Neural progenitor cell (in vitro differentiated cells): ENCODE measurements around the gene TXNDC15. TPM values are rescaled to one million over a fixed set of nuclear protein-coding genes. Genes with fewer than 3 reads are reported as not detected.

ENCODE experiments used
- DNase-seq: peaks from one replicate; pipeline ENCODE4 v3.0.0-alpha.2; 2016; ENCODE audit warnings: low spot score
- H2AFZ ChIP-seq: fragments of 200-600 bp; sonication (generic); replicated peaks from 2 replicates; pipeline ENCODE4 v1.6.1; 2016; ENCODE audit warnings: antibody characterized with exemption
- H3F3A ChIP-seq: fragments of 200-600 bp; sonication (generic); 2 replicates; pipeline ENCODE4 v1.6.1; 2016; ENCODE audit warnings: antibody characterized with exemption, low read depth
- H3K27ac ChIP-seq: fragments of 200-600 bp; sonication (generic); 2 replicates; pipeline ENCODE4 v1.5.1; 2016; ENCODE audit warnings: mild to moderate bottlenecking
- H3K27me3 ChIP-seq: fragments of 200-600 bp; sonication (generic); 2 replicates; pipeline ENCODE4 v1.6.1; 2016; ENCODE audit warnings: mild to moderate bottlenecking, moderate library complexity
- H3K36me3 ChIP-seq: fragments of 200-600 bp; sonication (generic); 2 replicates; pipeline ENCODE4 v1.5.1; 2016
- H3K4me1 ChIP-seq: fragments of 200-600 bp; sonication (generic); 2 replicates; pipeline ENCODE4 v1.6.1; 2016; ENCODE audit warnings: mixed run types
- H3K4me2 ChIP-seq: fragments of 200-600 bp; sonication (generic); 2 replicates; pipeline ENCODE4 v1.6.1; 2016
- H3K4me3 ChIP-seq: fragments of 200-600 bp; sonication (generic); 2 replicates; pipeline ENCODE4 v1.5.1; 2016
- H3K79me2 ChIP-seq: fragments of 200-600 bp; sonication (generic); 2 replicates; pipeline ENCODE4 v1.6.1; 2016; ENCODE audit warnings: low read depth
- H3K9ac ChIP-seq: fragments of 200-600 bp; sonication (generic); 2 replicates; pipeline ENCODE4 v1.6.1; 2016
- H3K9me3 ChIP-seq: fragments of 200-600 bp; sonication (generic); 2 replicates; pipeline ENCODE4 v1.5.1; 2016; ENCODE audit warnings: low read depth
- H4K20me1 ChIP-seq: fragments of 200-600 bp; sonication (generic); 2 replicates; pipeline ENCODE4 v1.6.1; 2016; ENCODE audit warnings: low read depth
- H3K27ac Mint-ChIP-seq: 3 replicates; pipeline ENCODE4 v1.8.0; 2021; ENCODE audit warnings: mixed read lengths
- H3K27me3 Mint-ChIP-seq: 2 replicates; pipeline ENCODE4 v1.8.0; 2022; ENCODE audit warnings: low read depth, mild to moderate bottlenecking, inconsistent platforms, moderate library complexity, mixed read lengths; ENCODE audit not compliant: insufficient read depth
- H3K36me3 Mint-ChIP-seq: 3 replicates; pipeline ENCODE4 v1.8.0; 2021; ENCODE audit warnings: mixed read lengths
- H3K4me1 Mint-ChIP-seq: 3 replicates; pipeline ENCODE4 v1.8.0; 2021; ENCODE audit warnings: mixed read lengths
- H3K4me3 Mint-ChIP-seq: 3 replicates; pipeline ENCODE4 v1.8.0; 2021; ENCODE audit warnings: mild to moderate bottlenecking, moderate library complexity, mixed read lengths
- H3K9me3 Mint-ChIP-seq: 3 replicates; pipeline ENCODE4 v1.8.0; 2020; ENCODE audit warnings: mixed read lengths
- CTCF ChIP-seq: fragments of 200-600 bp; sonication (generic); IDR thresholded peaks from 2 replicates; pipeline ENCODE4 v1.5.1; 2017; ENCODE audit warnings: antibody characterized with exemption, mild to moderate bottlenecking
- EZH2 ChIP-seq: fragments of 200-600 bp; sonication (generic); IDR thresholded peaks from 2 replicates; pipeline ENCODE4 v1.6.1; 2017; ENCODE audit warnings: antibody characterized with exemption, mild to moderate bottlenecking, moderate library complexity
- EZH2phosphoT487 ChIP-seq: fragments of 200-600 bp; sonication (generic); IDR thresholded peaks from 2 replicates; pipeline ENCODE4 v1.6.1; 2017; ENCODE audit warnings: antibody characterized with exemption
- total RNA-seq: library from RNA; depleted of rRNA; stranded (reverse); fragments of >200 nt; gene quantifications from 2 replicates; pipeline ENCODE4 v1.2.3, GENCODE V29; 2015; ENCODE audit warnings: low replicate concordance

The TXNDC15 gene
- total RNA-seq, 1 donor from 2014 or later: 36.6 TPM

- TF ChIP-seq EZH2 (no peak), CTCF (no peak), EZH2phosphoT487 (no peak)
- DNase-seq: no peak
- H3K27ac Mint-ChIP-seq: no peak overlapping the region
- H3K9ac ChIP-seq: no peak overlapping the region
- H3K9me3 Mint-ChIP-seq: peaks cover 8% of the 10 kb centered on the region
- H3F3A ChIP-seq: no peaks in the 10 kb centered on the region
- H3K4me1 Mint-ChIP-seq: no peaks in the 10 kb centered on the region
- no peaks in the 10 kb centered on the region for H3K27me3 Mint-ChIP-seq
- no peaks in the 10 kb centered on the region for H3K36me3 ChIP-seq
- no peak overlapping the region for H3K4me3 ChIP-seq
- no peaks in the 10 kb centered on the region for H3K27me3 ChIP-seq
- H3K36me3 Mint-ChIP-seq: peaks cover 39% of the 10 kb centered on the region
- no peak overlapping the region for H3K4me3 Mint-ChIP-seq
- H4K20me1 ChIP-seq: peaks cover 8% of the 10 kb centered on the region
- no peak overlapping the region for H3K27ac ChIP-seq
- peaks cover 10% of the 10 kb centered on the region for H3K4me1 ChIP-seq
- H3K79me2 ChIP-seq: peaks cover 4% of the 10 kb centered on the region
- H3K9me3 ChIP-seq: no peaks in the 10 kb centered on the region
- H3K4me2 ChIP-seq: no peak overlapping the region
- no peak overlapping the region for H2AFZ ChIP-seq
Observed at GRCh38 chr5:134889335-134889734, 15.2 kb downstream of the TXNDC15 start.

GRCh38 chr5:134891473-134891872, 17.3 kb downstream of the TXNDC15 start:
- H3K36me3 ChIP-seq: no peaks in the 10 kb centered on the region
- DNase-seq: no peak
- no peak overlapping the region for H3K4me2 ChIP-seq
- no peak overlapping the region for H3K9ac ChIP-seq
- Mint-ChIP-seq H3K36me3 (peaks cover 42% of the 10 kb centered on the region), H3K4me3 (no peak overlapping the region), H3K27me3 (no peaks in the 10 kb centered on the region), H3K27ac (no peak overlapping the region), H3K4me1 (no peaks in the 10 kb centered on the region), H3K9me3 (peaks cover 8% of the 10 kb centered on the region)
- peaks cover 10% of the 10 kb centered on the region for H3K4me1 ChIP-seq
- TF ChIP-seq CTCF (no peak), EZH2phosphoT487 (no peak), EZH2 (no peak)
- H3K79me2 ChIP-seq: no peaks in the 10 kb centered on the region
- H3K9me3 ChIP-seq: no peaks in the 10 kb centered on the region
- H3F3A ChIP-seq: no peaks in the 10 kb centered on the region
- no peak overlapping the region for H3K27ac ChIP-seq
- H4K20me1 ChIP-seq: peaks cover 5% of the 10 kb centered on the region
- no peak overlapping the region for H3K4me3 ChIP-seq
- H3K27me3 ChIP-seq: no peaks in the 10 kb centered on the region
- no peak overlapping the region for H2AFZ ChIP-seq

- TF ChIP-seq EZH2 (no peak), EZH2phosphoT487 (no peak), CTCF (no peak)
- no peak overlapping the region for H2AFZ ChIP-seq
- H3K79me2 ChIP-seq: no peaks in the 10 kb centered on the region
- peaks cover 5% of the 10 kb centered on the region for H4K20me1 ChIP-seq
- no peaks in the 10 kb centered on the region for H3F3A ChIP-seq
- H3K27ac ChIP-seq: no peak overlapping the region
- Mint-ChIP-seq H3K4me3 (no peak overlapping the region), H3K27ac (no peak overlapping the region), H3K9me3 (peaks cover 8% of the 10 kb centered on the region), H3K36me3 (peaks cover 42% of the 10 kb centered on the region), H3K27me3 (no peaks in the 10 kb centered on the region), H3K4me1 (no peaks in the 10 kb centered on the region)
- H3K36me3 ChIP-seq: no peaks in the 10 kb centered on the region
- no peaks in the 10 kb centered on the region for H3K9me3 ChIP-seq
- H3K27me3 ChIP-seq: no peaks in the 10 kb centered on the region
- no peak overlapping the region for H3K9ac ChIP-seq
- H3K4me2 ChIP-seq: no peak overlapping the region
- no peak for DNase-seq
- peaks cover 10% of the 10 kb centered on the region for H3K4me1 ChIP-seq
- no peak overlapping the region for H3K4me3 ChIP-seq
Observed at GRCh38 chr5:134892282-134892681, 18.1 kb downstream of the TXNDC15 start.
